GM18517 (cell line): ENCODE results near the gene DPCD.

Source experiments
- ATAC-seq: cut with Tn5 transposase; IDR thresholded peaks from one replicate; pipeline ENCODE4 v1.9.1; 2021; ENCODE audit warnings: mild to moderate bottlenecking, moderate library complexity; ENCODE audit not compliant: unreplicated experiment

DPCD gene

DNA sequence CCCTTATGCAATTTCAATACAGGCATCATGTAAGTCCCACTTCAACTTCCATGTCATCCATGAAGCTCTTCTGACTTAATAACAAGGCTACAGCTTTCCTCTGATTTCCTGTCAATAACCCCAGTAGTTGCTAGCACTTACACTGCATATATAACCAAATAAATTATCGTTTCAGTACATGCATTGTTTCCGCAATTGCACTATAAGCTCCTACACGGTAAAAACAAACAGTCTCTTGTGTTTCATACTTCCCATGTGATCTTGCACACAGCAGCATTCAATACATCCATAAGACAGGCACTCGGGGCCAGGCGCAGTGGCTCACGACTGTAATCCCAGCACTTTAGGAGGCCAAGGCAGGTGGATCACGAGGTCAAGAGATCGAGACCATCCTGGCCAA is 65.4 kb downstream of the DPCD start:
- ATAC-seq = no peak

DNA sequence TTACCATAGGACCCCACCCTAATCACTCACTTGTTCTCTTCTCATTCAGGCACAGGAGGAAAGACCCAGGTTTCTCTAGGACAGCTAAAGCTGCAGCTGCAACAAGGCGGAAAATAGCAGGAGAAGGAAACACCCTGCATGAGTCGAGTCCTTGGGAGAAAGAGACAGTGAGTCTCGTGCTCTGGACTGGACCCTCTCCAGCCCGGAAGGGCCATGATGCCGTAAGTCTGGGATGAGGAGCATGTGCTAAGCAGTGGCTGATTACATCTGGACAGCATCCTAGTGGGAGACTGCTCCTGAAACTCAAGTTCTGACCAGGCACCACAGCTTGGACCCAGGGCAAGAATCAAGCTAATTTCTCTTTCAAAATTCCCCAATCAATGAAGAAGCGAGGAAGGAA is 67.4 kb downstream of the DPCD start:
- ATAC-seq = no peak

DNA sequence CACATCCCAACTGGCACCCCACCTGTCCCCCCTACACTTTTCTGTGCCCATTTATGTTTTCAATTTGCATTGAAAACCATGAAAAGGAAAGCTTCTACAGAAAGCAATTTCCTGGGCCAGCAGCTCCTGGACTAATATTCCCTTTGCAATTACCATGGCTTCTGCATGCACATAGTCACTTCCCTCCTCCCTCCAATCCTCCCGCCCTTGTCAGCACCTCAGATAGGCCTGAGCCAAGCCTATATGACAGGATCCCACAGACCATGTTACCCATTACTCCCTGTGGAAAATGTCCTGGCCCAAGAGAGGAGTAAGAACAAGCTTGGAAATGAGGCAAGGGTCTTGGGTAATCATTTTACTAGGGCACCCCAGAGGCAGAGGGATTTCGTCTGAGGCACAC is 68.8 kb downstream of the DPCD start:
- no peak for ATAC-seq

DNA sequence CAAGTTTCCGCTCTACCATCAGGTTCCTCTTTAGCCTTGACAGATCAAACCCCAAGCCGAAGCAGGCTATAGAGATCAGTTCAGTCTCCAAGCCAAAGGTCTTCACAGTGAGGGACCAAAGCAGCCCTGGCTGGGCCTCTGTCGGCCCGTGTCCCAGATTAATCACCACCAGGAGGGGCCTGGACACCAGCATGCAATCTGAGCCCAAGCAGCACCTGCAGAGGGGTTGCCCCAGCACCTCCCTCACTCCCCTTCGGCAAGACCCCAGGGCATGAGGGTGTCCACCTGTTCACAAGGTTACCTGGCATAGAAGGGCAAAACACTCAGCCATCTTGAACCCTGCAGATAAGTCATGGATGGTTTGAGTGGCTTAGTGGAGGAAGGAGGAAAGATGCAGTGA is 70.9 kb downstream of the DPCD start:
- ATAC-seq = no peak
